Hepatocyte (in vitro differentiated cells): ENCODE measurements around the gene CNST. TPM values are rescaled to one million over a fixed set of nuclear protein-coding genes. Genes with fewer than 3 reads are reported as not detected.

Source experiments
- DNase-seq: peaks from one replicate; pipeline ENCODE4 v3.0.0-alpha.2; 2016; ENCODE audit warnings: low spot score
- H2AFZ ChIP-seq: fragments of 200-600 bp; sonication (generic); 2 replicates; pipeline ENCODE4 v1.6.0; 2016; ENCODE audit warnings: antibody characterized with exemption, mild to moderate bottlenecking
- H3K27ac ChIP-seq: fragments of 200-600 bp; sonication (generic); 2 replicates; pipeline ENCODE4 v1.5.1; 2016; ENCODE audit warnings: mild to moderate bottlenecking
- H3K27me3 ChIP-seq: fragments of 200-600 bp; sonication (generic); 2 replicates; pipeline ENCODE4 v1.6.1; 2016
- H3K36me3 ChIP-seq: fragments of 200-600 bp; sonication (generic); replicated peaks from 2 replicates; pipeline ENCODE4 v1.5.1; 2016; ENCODE audit warnings: low read depth; ENCODE audit not compliant: insufficient read depth
- H3K4me1 ChIP-seq: fragments of 200-600 bp; sonication (generic); 2 replicates; pipeline ENCODE4 v1.5.1; 2016; ENCODE audit warnings: mild to moderate bottlenecking, moderate library complexity; ENCODE audit not compliant: insufficient read depth
- H3K4me2 ChIP-seq: fragments of 200-600 bp; sonication (generic); 2 replicates; pipeline ENCODE4 v1.6.0; 2016
- H3K4me3 ChIP-seq: fragments of 200-600 bp; sonication (generic); 2 replicates; pipeline ENCODE4 v1.5.1; 2016; ENCODE audit warnings: mild to moderate bottlenecking
- H3K79me2 ChIP-seq: fragments of 200-600 bp; sonication (generic); 2 replicates; pipeline ENCODE4 v1.6.0; 2017; ENCODE audit warnings: mild to moderate bottlenecking
- H3K9me2 ChIP-seq: fragments of 200-600 bp; sonication (generic); replicated peaks from 2 replicates; pipeline ENCODE4 v1.6.0; 2017; ENCODE audit warnings: mild to moderate bottlenecking; ENCODE audit not compliant: insufficient read depth
- H3K9me3 ChIP-seq: fragments of 200-600 bp; sonication (generic); 2 replicates; pipeline ENCODE4 v1.5.1; 2016; ENCODE audit warnings: low read depth, mild to moderate bottlenecking
- H4K20me1 ChIP-seq: fragments of 200-600 bp; sonication (generic); 2 replicates; pipeline ENCODE4 v1.6.0; 2016; ENCODE audit warnings: mild to moderate bottlenecking; ENCODE audit not compliant: insufficient read depth, poor library complexity, severe bottlenecking
- CTCF ChIP-seq: fragments of 200-600 bp; sonication (generic); IDR thresholded peaks from 2 replicates; pipeline ENCODE4 v1.5.1; 2016; ENCODE audit warnings: antibody characterized with exemption, mild to moderate bottlenecking; ENCODE audit not compliant: poor library complexity
- EZH2 ChIP-seq: fragments of 200-600 bp; sonication (generic); IDR thresholded peaks from 2 replicates; pipeline ENCODE4 v1.6.1; 2016; ENCODE audit warnings: antibody characterized with exemption, mild to moderate bottlenecking, borderline replicate concordance
- EZH2phosphoT487 ChIP-seq: fragments of 200-600 bp; sonication (generic); IDR thresholded peaks from one replicate; pipeline ENCODE4 v1.6.1; 2018; ENCODE audit warnings: antibody characterized with exemption, mild to moderate bottlenecking, low read depth, moderate library complexity; ENCODE audit not compliant: unreplicated experiment, severe bottlenecking
- WGBS: methylation state at CpG from one replicate; pipeline ENCODE4 v1.1.6; 2016; ENCODE audit warnings: low lambda C conversion rate; ENCODE audit errors: missing lambda C conversion rate; 5-methylcytosine and 5-hydroxymethylcytosine counted together
- polyA plus RNA-seq: library from polyadenylated mRNA; unstranded; fragments of >200 nt; fragmentation: Nextera tagmentation; extraction: Ambion mirVana; gene quantifications from 2 replicates; pipeline ENCODE4 v1.2.1, GENCODE V29; 2016
- total RNA-seq: library from RNA; depleted of rRNA; stranded (reverse); fragments of >200 nt; gene quantifications from 2 replicates; pipeline ENCODE4 v1.2.3, GENCODE V29; 2014

The CNST gene
- total and polyA plus RNA-seq, 2 experiments from 2014 or later: 7.1 to 16.4 TPM

GRCh38 chr1:246638941-246639655 lies 72.8 kb downstream of the CNST start:
- Histone ChIP-seq H3K4me1 (peaks cover 4% of the 10 kb centered on the region), H3K27ac (no peak overlapping the region), H3K27me3 (no peaks in the 10 kb centered on the region), H3K9me2 (no peaks in the 10 kb centered on the region), H3K9me3 (no peaks in the 10 kb centered on the region), H3K4me2 (no peak overlapping the region), H2AFZ (no peak overlapping the region), H3K79me2 (peaks cover 3% of the 10 kb centered on the region), H3K36me3 (no peaks in the 10 kb centered on the region), H3K4me3 (no peak overlapping the region), H4K20me1 (no peaks in the 10 kb centered on the region)
- 86% methylated on average over 16 of the region's 16 CpGs for WGBS
- DNase-seq: no peak
- no peak for TF ChIP-seq CTCF
- no peak for TF ChIP-seq EZH2phosphoT487
- TF ChIP-seq EZH2: no peak

DNA sequence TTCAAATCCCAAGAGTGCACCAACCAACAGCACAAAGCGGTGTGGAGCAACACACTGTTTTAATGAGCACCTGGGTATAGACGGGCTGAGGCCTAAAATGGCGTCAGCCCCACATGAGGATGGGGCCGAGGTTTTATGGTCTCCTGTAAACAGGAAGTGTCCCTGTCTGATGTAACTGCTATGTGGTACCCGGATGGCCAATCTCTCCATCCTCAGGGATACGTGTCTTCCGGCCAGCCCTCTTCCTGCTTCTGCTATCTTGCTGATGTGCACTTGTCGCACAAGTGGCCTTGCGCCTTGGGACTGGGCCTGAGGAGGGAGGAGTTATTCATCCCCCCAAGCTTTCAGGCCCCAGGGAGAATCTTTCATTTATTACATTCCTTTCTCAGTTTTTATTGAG lies 73.5 kb downstream of the CNST start:
- no peaks in the 10 kb centered on the region for H3K79me2 ChIP-seq
- H3K4me3 ChIP-seq: no peak overlapping the region
- no peaks in the 10 kb centered on the region for H3K9me3 ChIP-seq
- no peaks in the 10 kb centered on the region for H3K36me3 ChIP-seq
- H2AFZ ChIP-seq: no peak overlapping the region
- H3K27me3 ChIP-seq: no peaks in the 10 kb centered on the region
- TF ChIP-seq EZH2phosphoT487 (no peak), EZH2 (no peak), CTCF (no peak)
- no peak overlapping the region for H3K4me2 ChIP-seq
- no peaks in the 10 kb centered on the region for H3K9me2 ChIP-seq
- H3K4me1 ChIP-seq: peaks cover 4% of the 10 kb centered on the region
- H3K27ac ChIP-seq: no peak overlapping the region
- H4K20me1 ChIP-seq: no peaks in the 10 kb centered on the region
- 89% methylated on average over 9 of the region's 9 CpGs for WGBS
- no peak for DNase-seq

DNA sequence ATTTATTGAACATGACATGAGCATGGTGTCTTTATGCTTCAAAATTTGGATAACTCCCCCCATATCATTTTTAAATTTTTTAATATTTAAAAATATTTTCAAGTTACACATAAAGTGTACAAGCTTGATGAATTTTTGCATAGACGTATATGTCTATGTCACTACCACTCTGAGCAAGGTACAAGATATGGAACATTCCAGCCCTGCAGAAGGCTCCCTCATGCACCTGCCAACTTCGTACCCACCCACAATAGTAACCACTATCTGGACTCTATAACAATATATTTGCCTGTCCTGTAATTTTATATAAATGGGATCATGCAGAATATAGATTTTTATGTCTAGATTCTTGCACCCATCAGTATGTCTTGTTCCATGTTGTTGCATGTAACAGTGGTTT lies 74.5 kb downstream of the CNST start:
- Histone ChIP-seq H3K27me3 (no peaks in the 10 kb centered on the region), H3K4me1 (peaks cover 4% of the 10 kb centered on the region), H3K79me2 (no peaks in the 10 kb centered on the region), H3K36me3 (no peaks in the 10 kb centered on the region), H3K4me3 (no peak overlapping the region), H4K20me1 (no peaks in the 10 kb centered on the region), H3K4me2 (no peak overlapping the region), H3K9me3 (no peaks in the 10 kb centered on the region), H2AFZ (no peak overlapping the region), H3K9me2 (no peaks in the 10 kb centered on the region), H3K27ac (no peak overlapping the region)
- 92% methylated on average over 2 of the region's 2 CpGs for WGBS
- no peak for TF ChIP-seq EZH2phosphoT487
- TF ChIP-seq CTCF: no peak
- TF ChIP-seq EZH2: no peak
- DNase-seq: no peak
